Liver (tissue), 9 donors: ENCODE measurements around the gene GMNN. TPM values are rescaled to one million over a fixed set of nuclear protein-coding genes. Genes with fewer than 3 reads are reported as not detected.
A peak's percentile ranks its signal among the peaks of the same experiment; 100 is the strongest.

Experiments used
- DNase-seq: peaks from one replicate; pipeline ENCODE4 v3.0.0-alpha.2; 2017; ENCODE audit warnings: low spot score
- H3K27ac ChIP-seq, 2 donors: one replicate each; pipeline ENCODE4 v1.7.0; 2013; ENCODE audit warnings: inconsistent platforms in 2 of 2, low read length in 2 of 2, control low read depth in 1 of 2, low read depth in 1 of 2, mild to moderate bottlenecking in 1 of 2
- H3K27me3 ChIP-seq, 4 donors: one replicate each; pipeline versions ENCODE4 v1.6.1 to v1.7.0; 2013; ENCODE audit warnings: low read length in 3 of 4, inconsistent platforms in 1 of 4, mild to moderate bottlenecking in 1 of 4, moderate library complexity in 1 of 4; ENCODE audit not compliant: control insufficient read depth in 4 of 4, insufficient read depth in 4 of 4
- H3K36me3 ChIP-seq, 4 donors: one replicate each; pipeline versions ENCODE4 v1.6.1 to v1.7.0; 2013; ENCODE audit warnings: low read length in 3 of 4, mild to moderate bottlenecking in 3 of 4, low read depth in 1 of 4, moderate library complexity in 1 of 4; ENCODE audit not compliant: control insufficient read depth in 4 of 4, insufficient read depth in 3 of 4
- H3K4me1 ChIP-seq, 4 donors: one replicate each; pipeline versions ENCODE4 v1.6.1 to v1.7.0; 2013; ENCODE audit warnings: low read length in 3 of 4, mild to moderate bottlenecking in 3 of 4, moderate library complexity in 1 of 4; ENCODE audit not compliant: control insufficient read depth in 4 of 4, insufficient read depth in 4 of 4
- H3K4me3 ChIP-seq, 3 donors: one replicate each; pipeline versions ENCODE4 v1.6.1 to v1.7.0; 2013; ENCODE audit warnings: low read length in 3 of 3, control low read depth in 1 of 3, low read depth in 1 of 3, mild to moderate bottlenecking in 1 of 3
- H3K9ac ChIP-seq, 2 donors: one replicate each; pipeline ENCODE4 v1.7.0; 2013; ENCODE audit warnings: low read length in 2 of 2, mild to moderate bottlenecking in 2 of 2, moderate library complexity in 2 of 2, control low read depth in 1 of 2, low read depth in 1 of 2
- H3K9me3 ChIP-seq, 4 donors: one replicate each; pipeline versions ENCODE4 v1.6.1 to v1.7.0; 2013; ENCODE audit warnings: low read length in 3 of 4; ENCODE audit not compliant: control insufficient read depth in 4 of 4
- ATF3 ChIP-seq: IDR thresholded peaks from 2 replicates; pipeline ENCODE4 v1.6.1; 2016; ENCODE audit warnings: antibody characterized with exemption
- CTCF ChIP-seq: fragments of 150-350 bp; IDR thresholded peaks from 2 replicates; pipeline ENCODE4 v1.5.1; 2017; ENCODE audit warnings: improper control_type of control experiment, low read depth, low read length; ENCODE audit not compliant: missing input control
- EGR1 ChIP-seq, 2 donors: IDR thresholded peaks; 2 replicates each; pipeline ENCODE4 v1.6.1; 2016 to 2018; ENCODE audit warnings: antibody characterized with exemption in 2 of 2, low read depth in 2 of 2
- FOXA1 ChIP-seq: IDR thresholded peaks from 2 replicates; pipeline ENCODE4 v1.6.1; 2016; ENCODE audit warnings: antibody characterized with exemption
- FOXA2 ChIP-seq: IDR thresholded peaks from 2 replicates; pipeline ENCODE4 v1.6.1; 2016; ENCODE audit warnings: antibody characterized with exemption
- GABPA ChIP-seq, 2 donors: IDR thresholded peaks in 1 of 2; conservative IDR thresholded peaks in 1 of 2; 2 replicates each; pipeline ENCODE4 v1.6.1; 2016; ENCODE audit warnings: antibody characterized with exemption in 2 of 2, mild to moderate bottlenecking in 1 of 2, moderate library complexity in 1 of 2
- HNF4G ChIP-seq: IDR thresholded peaks from 2 replicates; pipeline ENCODE4 v1.6.1; 2016; ENCODE audit warnings: antibody characterized with exemption
- MAX ChIP-seq: IDR thresholded peaks from 2 replicates; pipeline ENCODE4 v1.6.1; 2016; ENCODE audit warnings: antibody characterized with exemption
- NR2F2 ChIP-seq: IDR thresholded peaks from 2 replicates; pipeline ENCODE4 v1.6.1; 2016; ENCODE audit warnings: antibody characterized with exemption
- REST ChIP-seq: IDR thresholded peaks from 2 replicates; pipeline ENCODE4 v1.6.1; 2016; ENCODE audit warnings: antibody characterized with exemption, mild to moderate bottlenecking
- RXRA ChIP-seq, 2 donors: IDR thresholded peaks; 2 replicates each; pipeline ENCODE4 v1.6.1; 2017 to 2018; ENCODE audit warnings: antibody characterized with exemption in 2 of 2, mild to moderate bottlenecking in 1 of 2
- SP1 ChIP-seq: IDR thresholded peaks from 2 replicates; pipeline ENCODE4 v1.6.1; 2018; ENCODE audit warnings: antibody characterized with exemption, mild to moderate bottlenecking
- TAF1 ChIP-seq: conservative IDR thresholded peaks from 2 replicates; pipeline ENCODE4 v1.6.1; 2016; ENCODE audit warnings: antibody characterized with exemption, mild to moderate bottlenecking
- YY1 ChIP-seq: IDR thresholded peaks from 2 replicates; pipeline ENCODE4 v1.6.1; 2016; ENCODE audit warnings: antibody characterized with exemption, mild to moderate bottlenecking
- WGBS: extraction: QIAGEN DNeasy Blood & Tissue Kit; methylation state at CpG from one replicate; pipeline ENCODE4 v1.1.7; 2013; 5-methylcytosine and 5-hydroxymethylcytosine counted together
- polyA plus RNA-seq, 2 donors: library from polyadenylated mRNA; stranded (reverse) in 1 of 2; unstranded in 1 of 2; fragments of 200-250 nt in 1 of 2; fragments of >200 nt in 1 of 2; fragmentation: Nextera tagmentation in 1 of 2; extraction: Ambion mirVana in 1 of 2; gene quantifications; one replicate each; pipeline versions ENCODE4 v1.2.1 to v1.2.3, GENCODE V29; 2013 to 2015
- total RNA-seq, 2 donors: library from RNA; depleted of rRNA; stranded (reverse); fragments of >200 nt; gene quantifications; one replicate each; pipeline ENCODE4 v1.2.3, GENCODE V29; 2014
- TF ChIP-seq, protein P1 (sequence below): IDR thresholded peaks from 2 replicates; pipeline ENCODE4 v1.6.1; 2016; ENCODE audit warnings: antibody characterized with exemption
- donor health status: healthy.
- donor health status: healthy.
- donor health status: healthy.
- donor health status: healthy.
- donor health status: healthy.

GMNN gene
- total and polyA plus RNA-seq, 4 donors, result 8.4 to 34.9 (median 11.0) TPM

DNA sequence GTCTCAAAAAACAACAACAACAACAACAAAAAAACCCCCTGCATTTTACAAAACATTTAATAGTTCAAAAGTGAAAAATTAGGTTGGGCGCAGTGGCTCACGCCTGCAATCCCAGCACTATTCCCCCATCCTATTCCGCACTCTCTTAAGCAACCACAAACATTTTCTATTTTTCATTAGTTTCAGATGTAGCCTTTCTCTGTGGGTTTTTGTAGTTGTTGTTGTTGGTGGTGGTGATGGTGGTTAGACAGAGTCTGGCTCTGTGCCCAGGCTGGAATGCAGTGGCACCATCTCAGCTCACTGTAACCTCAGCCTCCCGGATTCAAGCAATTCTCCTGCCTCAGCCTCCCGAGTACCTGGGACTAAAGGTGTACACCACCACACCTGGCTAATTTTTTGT is 6.4 kb upstream of the GMNN start:
- Histone ChIP-seq H3K27me3 (no peaks in the 10 kb centered on the region), H3K4me3 (no peak overlapping the region), H3K4me1 (peaks cover 0 to 5% (median 1%) of the 10 kb centered on the region in 4 donors), H3K27ac (no peak overlapping the region), H3K9me3 (no peaks in the 10 kb centered on the region), H3K36me3 (no peaks in the 10 kb centered on the region), H3K9ac (no peak overlapping the region)
- WGBS, result 96% methylated on average over 5 of the region's 5 CpGs
- no peak for TF ChIP-seq HNF4G
- DNase-seq, result no peak

DNA sequence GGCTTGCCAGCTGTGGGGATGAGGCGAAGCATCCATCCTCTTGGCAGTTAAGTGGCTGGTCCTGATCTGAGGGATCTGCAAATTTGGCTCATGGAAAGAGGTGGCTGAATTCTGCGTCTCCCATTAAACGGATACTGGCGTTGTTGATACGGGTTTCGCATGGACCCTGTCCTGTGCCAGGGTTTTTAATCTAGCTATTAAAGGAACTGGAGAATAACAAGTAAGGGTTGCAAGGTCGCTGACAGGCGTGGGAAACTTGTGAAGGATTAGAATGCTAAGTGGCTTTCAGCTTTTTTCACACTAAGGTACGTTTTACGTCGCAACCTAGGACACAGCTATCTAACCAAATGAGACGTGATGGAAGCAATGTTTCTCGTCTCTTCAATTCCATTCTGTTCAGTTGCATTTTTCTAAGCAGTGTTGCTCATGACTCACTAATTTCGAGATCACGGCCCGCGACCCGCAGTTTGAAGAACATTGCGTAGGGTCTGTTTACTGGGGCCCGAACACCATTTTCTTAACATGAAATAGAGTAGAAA is 852 bp downstream of the GMNN start:
- 3% methylated on average over 20 of the region's 20 CpGs for WGBS
- peaks cover 5 to 30% (median 16%) of the 10 kb centered on the region in 4 donors for H3K4me1 ChIP-seq
- H3K9ac ChIP-seq, result peak overlapping the region; percentile 59 to 75
- peak overlapping the region; percentile 94 to 98 for H3K27ac ChIP-seq
- peaks cover 0 to 2% (median 0%) of the 10 kb centered on the region in 4 donors for H3K36me3 ChIP-seq
- TF ChIP-seq EGR1 (IDR thresholded peaks at IDR 0.05; ENCODE audit: low read depth in 2 of 2) (no peak), NR2F2 (no peak), RXRA (IDR thresholded peaks at IDR 0.05) (no peak), FOXA1 (no peak), REST (no peak), FOXA2 (no peak), CTCF (no peak), MAX (no peak), ATF3 (no peak), YY1 (no peak), HNF4G (no peak), TAF1 (no peak), SP1 (no peak), GABPA (IDR thresholded peaks at IDR 0.05 in 1 of 2, conservative IDR thresholded peaks at IDR 0.05 in 1 of 2) (no peak)
- TF ChIP-seq, protein P1, sequence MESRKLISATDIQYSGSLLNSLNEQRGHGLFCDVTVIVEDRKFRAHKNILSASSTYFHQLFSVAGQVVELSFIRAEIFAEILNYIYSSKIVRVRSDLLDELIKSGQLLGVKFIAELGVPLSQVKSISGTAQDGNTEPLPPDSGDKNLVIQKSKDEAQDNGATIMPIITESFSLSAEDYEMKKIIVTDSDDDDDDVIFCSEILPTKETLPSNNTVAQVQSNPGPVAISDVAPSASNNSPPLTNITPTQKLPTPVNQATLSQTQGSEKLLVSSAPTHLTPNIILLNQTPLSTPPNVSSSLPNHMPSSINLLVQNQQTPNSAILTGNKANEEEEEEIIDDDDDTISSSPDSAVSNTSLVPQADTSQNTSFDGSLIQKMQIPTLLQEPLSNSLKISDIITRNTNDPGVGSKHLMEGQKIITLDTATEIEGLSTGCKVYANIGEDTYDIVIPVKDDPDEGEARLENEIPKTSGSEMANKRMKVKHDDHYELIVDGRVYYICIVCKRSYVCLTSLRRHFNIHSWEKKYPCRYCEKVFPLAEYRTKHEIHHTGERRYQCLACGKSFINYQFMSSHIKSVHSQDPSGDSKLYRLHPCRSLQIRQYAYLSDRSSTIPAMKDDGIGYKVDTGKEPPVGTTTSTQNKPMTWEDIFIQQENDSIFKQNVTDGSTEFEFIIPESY, result no peak
- H3K27me3 ChIP-seq, result no peaks in the 10 kb centered on the region
- no peaks in the 10 kb centered on the region for H3K9me3 ChIP-seq
- DNase-seq, result no peak
- peak overlapping the region; percentile 84 to 96 (median 88) for H3K4me3 ChIP-seq
